ENCODE data around the gene CTSL. TPM values are rescaled to one million over a fixed set of nuclear protein-coding genes. Genes with fewer than 3 reads are reported as not detected.
"Not testable (repeated sequence)": the region's sequence is repeated elsewhere in the genome, so short reads cannot be mapped to it uniquely, and the experiment has no call there.

The CTSL gene
- polyA plus RNA-seq, 10 donors, result 40.7 to 61.5 (median 49.9) TPM

- DNase-seq, result no peak
These were observed 25.9 kb downstream of the CTSL start for GRCh38 chr9:87751868-87752267.

GRCh38 chr9:87753313-87753712 lies 27.4 kb downstream of the CTSL start:
- no peak for DNase-seq

DNA sequence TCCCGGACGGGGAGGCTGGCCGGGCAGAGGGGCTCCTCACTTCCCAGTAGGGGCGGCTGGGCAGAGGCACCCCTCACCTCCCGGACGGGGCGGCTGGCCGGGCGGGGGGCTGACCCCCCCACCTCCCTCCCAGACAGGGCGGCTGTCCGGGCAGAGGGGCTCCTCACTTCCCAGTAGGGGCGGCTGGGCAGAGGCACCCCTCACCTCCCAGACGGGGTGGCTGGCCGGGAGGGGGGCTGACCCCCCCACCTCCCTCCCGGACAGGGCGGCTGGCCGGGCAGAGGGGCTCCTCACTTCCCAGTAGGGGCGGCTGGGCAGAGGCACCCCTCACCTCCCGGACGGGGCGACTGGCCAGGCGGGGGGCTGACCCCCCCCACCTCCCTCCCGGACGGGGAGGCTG lies 32.4 kb downstream of the CTSL start:
- DNase-seq, result not testable (repeated sequence)

DNA sequence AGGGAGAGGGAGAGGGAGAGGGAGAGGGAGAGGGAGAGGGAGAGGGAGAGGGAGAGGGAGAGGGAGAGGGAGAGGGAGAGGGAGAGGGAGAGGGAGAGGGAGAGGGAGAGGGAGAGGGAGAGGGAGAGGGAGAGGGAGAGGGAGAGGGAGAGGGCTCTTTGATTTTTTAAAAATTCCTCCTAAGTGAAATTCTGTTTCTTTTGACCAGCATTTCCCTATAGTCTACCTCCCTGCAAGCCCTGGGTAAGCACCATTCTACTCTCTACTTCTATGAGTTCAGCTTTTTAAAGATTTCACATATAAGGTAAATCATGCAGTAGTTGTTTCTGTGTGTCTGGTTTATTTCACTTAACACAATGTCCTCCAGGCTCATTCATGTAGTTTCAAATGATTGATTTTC lies 34.1 kb downstream of the CTSL start:
- DNase-seq, result not testable (repeated sequence)

DNA sequence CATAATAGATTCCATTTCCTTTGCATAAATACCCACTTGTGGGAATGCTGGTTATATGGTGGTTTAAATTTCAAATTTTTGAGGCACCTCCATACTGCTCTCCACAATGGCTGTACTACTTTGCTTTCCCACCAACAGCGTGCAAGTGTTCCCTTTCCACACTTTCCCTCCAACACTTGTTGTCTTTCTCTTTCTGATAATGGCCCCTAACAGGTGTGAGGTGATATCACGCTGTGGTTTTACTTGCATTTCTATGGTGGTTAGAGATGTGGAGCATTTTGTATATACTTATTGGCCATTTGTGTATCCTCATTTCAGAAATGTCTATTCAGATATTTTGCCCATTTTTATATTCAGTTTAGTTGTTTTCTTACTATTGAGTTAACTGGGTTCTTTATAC lies 34.6 kb downstream of the CTSL start:
- no peak for DNase-seq

DNA sequence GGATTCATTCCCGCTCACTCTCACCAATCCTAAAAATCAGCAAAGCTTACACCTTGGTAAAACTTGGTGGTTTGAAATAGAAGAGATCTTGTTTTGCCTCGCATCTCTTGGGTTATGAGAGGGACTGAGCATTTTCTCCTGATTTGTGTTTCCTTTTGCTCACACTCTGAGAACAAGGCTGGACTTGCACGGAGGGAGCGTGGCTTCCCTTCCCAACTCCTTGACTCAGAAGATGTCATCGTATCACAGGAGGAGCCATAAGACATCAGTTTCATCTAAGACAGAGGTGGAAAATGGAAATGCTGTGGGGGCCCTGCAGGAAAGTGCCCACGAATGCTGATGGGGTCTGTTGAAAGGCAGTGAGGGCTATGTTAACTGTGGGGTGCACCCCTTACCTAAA lies 37.4 kb downstream of the CTSL start:
- DNase-seq, result no peak

DNA sequence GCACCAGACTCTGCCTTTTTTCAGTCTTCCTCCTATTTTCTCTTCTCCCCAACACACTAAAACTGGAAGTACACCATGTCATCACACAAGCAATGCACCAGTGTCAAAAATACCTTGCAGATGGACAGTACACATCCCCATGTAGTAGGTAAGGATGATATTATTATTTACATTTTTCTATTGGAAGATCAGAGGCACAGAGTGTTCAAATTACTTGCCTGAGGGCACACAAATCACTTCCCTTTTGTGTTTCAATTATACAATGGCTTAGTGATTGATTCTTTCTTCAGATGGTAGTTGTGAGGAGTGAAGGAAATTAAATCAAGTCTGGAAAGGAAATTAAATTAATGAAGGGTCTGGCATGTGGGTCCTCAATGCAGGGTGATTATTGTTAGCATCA lies 39.6 kb downstream of the CTSL start:
- DNase-seq, result no peak

DNA sequence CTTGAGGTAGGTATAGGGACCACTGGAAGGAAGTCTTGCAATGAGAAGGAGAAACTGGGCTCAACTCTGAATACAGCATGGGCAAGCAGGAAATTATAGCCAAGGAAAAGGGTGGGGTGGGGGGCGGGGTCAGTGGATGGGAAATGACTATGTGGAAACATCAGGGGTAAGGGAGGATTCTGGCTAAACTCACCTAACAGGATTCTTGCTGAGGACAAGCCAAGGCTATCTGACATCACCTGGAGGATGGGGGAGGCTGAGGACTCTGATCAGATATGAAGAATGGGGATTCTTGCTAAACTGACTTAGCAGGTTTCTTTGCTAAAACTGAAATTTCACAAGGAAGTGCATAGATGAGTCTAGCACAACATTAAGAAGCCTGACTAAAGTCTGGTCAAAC lies 40.8 kb downstream of the CTSL start:
- no peak for DNase-seq

- DNase-seq, result no peak
These were observed 44.8 kb downstream of the CTSL start for GRCh38 chr9:87770616-87771315.

GRCh38 chr9:87771316-87772006 lies 45.5 kb downstream of the CTSL start:
- DNase-seq, result no peak

DNA sequence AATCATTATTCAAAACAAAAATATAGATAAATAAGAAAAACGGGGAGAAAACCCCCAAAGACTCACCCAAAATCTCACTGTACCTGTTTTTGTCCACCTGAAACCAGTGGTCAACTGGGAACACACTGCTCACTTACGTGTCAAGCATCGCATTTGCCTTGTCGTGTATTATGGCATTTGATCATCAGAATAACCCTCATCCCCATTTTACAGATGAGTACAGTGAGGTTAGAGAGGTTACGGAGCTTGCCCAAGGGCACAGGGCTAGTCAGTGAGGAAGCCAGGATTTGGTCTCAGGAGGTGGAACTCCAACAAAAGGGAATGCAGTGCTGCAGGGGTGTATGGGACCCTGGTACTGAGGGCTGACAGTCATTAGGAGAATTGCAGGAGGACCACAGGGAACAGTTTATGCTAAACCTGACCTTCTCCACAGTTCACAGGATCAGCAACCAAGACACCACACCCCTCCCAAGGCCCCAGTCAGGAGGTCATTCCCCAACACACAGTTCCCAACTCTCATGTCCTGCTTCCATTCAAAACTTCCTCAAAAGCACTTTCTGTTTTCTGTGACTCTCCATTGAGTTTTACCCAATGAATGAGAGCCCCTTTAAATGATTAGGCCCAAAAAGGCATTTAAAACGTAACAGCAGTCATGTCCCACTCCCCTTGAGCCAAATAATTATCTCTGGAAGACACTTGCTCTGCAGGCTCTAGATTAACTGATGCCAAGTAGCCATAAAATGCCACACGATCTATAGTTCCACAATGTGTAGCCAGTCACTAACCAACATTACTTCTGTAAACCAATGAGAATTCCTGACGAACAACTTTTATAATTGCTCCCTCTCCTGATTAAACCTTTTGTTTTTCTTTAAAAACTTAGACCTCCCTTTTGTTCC lies 50.8 kb downstream of the CTSL start:
- DNase-seq, result no peak

GRCh38 chr9:87778996-87779395 lies 53.1 kb downstream of the CTSL start:
- DNase-seq, result no peak

Other genes starting within 250 kb of the CTSL start
- 10 to 100 TPM; 15.9 to 26.7 (median 21.2) TPM for gene DAPK1, start 228.3 kb upstream of the CTSL start, polyA plus RNA-seq (ENCODE audit: insufficient read length in 10 of 10)
- gene SPATA31E1, start 156.8 kb downstream of the CTSL start, polyA plus RNA-seq (ENCODE audit: insufficient read length in 10 of 10), result under 1 TPM in 2 of 10 donors, not detected in 8; 0.04 to 0.05 TPM
- gene SPATA31C1, start 191.8 kb downstream of the CTSL start, polyA plus RNA-seq (ENCODE audit: insufficient read length in 10 of 10), result under 1 TPM in 9 of 10 donors, not detected in 1; 0.05 to 0.36 (median 0.16) TPM
- gene CDK20, start 248.4 kb downstream of the CTSL start, polyA plus RNA-seq (ENCODE audit: insufficient read length in 10 of 10), result 1 to 10 TPM; 4.2 to 7.8 (median 5.4) TPM

Data from muscle of back (tissue), 11 donors.